HCT116 (cell line): Measurements from ENCODE around the gene CAMK1D.
A peak's percentile ranks its signal among the peaks of the same experiment; 100 is the strongest.

Source experiments
- EGR1 ChIP-seq: IDR thresholded peaks from 2 replicates; pipeline ENCODE4 v1.6.1; 2012; ENCODE audit warnings: low read depth
- ELF1 ChIP-seq: IDR thresholded peaks from 2 replicates; pipeline ENCODE4 v1.6.1; 2012; ENCODE audit warnings: low read depth, borderline replicate concordance
- EZH2 ChIP-seq: fragments of 200-600 bp; sonication (generic); IDR thresholded peaks from 2 replicates; pipeline ENCODE4 v1.6.1; 2017; ENCODE audit warnings: antibody characterized with exemption, mixed run types
- POLR2A ChIP-seq: IDR thresholded peaks from 2 replicates; pipeline ENCODE4 v1.7.0; 2011; ENCODE audit warnings: borderline replicate concordance; ENCODE audit not compliant: insufficient read depth, insufficient read length; ENCODE audit errors: extremely low read depth
- POLR2AphosphoS5 ChIP-seq: IDR thresholded peaks from 2 replicates; pipeline ENCODE4 v1.6.1; 2011; ENCODE audit warnings: mild to moderate bottlenecking, low read depth, low read length, moderate library complexity
- SRF ChIP-seq: IDR thresholded peaks from 2 replicates; pipeline ENCODE4 v1.6.1; 2012; ENCODE audit warnings: low read depth
- TCF7L2 ChIP-seq: IDR thresholded peaks from 2 replicates; pipeline ENCODE4 v1.7.0; 2011; ENCODE audit warnings: borderline replicate concordance, inconsistent platforms; ENCODE audit not compliant: insufficient read depth, insufficient read length; ENCODE audit errors: extremely low read depth
- YY1 ChIP-seq: IDR thresholded peaks from 2 replicates; pipeline ENCODE4 v1.6.1; 2011; ENCODE audit warnings: low read length, low read depth, moderate library complexity, mild to moderate bottlenecking; ENCODE audit not compliant: insufficient replicate concordance; ENCODE audit errors: extremely low read depth
- TF ChIP-seq, protein P1 (sequence below), 3 experiments: fragments of 200-600 bp in 1 of 3; sonication (generic) in 1 of 3; IDR thresholded peaks in 2 of 3; conservative IDR thresholded peaks in 1 of 3; 2 replicates each; pipeline ENCODE4 v1.5.1; 2012 to 2017; ENCODE audit warnings: low read depth in 2 of 3, low read length in 2 of 3, antibody characterized with exemption in 1 of 3, borderline replicate concordance in 1 of 3, control low read depth in 1 of 3, mild to moderate bottlenecking in 1 of 3, mixed read lengths in 1 of 3, mixed run types in 1 of 3, moderate library complexity in 1 of 3; ENCODE audit not compliant: insufficient read depth in 1 of 3
- TF ChIP-seq, protein P2 (sequence below): IDR thresholded peaks from 2 replicates; pipeline ENCODE4 v1.6.1; 2012
- TF ChIP-seq, protein P3 (sequence below): IDR thresholded peaks from 2 replicates; pipeline ENCODE4 v1.6.1; 2011; ENCODE audit warnings: mild to moderate bottlenecking, low read length, moderate library complexity; ENCODE audit not compliant: insufficient replicate concordance; ENCODE audit errors: extremely low read depth
- TF ChIP-seq, protein P4 (sequence below): IDR thresholded peaks from 2 replicates; pipeline ENCODE4 v1.6.1; 2012; ENCODE audit warnings: low read depth

DNA sequence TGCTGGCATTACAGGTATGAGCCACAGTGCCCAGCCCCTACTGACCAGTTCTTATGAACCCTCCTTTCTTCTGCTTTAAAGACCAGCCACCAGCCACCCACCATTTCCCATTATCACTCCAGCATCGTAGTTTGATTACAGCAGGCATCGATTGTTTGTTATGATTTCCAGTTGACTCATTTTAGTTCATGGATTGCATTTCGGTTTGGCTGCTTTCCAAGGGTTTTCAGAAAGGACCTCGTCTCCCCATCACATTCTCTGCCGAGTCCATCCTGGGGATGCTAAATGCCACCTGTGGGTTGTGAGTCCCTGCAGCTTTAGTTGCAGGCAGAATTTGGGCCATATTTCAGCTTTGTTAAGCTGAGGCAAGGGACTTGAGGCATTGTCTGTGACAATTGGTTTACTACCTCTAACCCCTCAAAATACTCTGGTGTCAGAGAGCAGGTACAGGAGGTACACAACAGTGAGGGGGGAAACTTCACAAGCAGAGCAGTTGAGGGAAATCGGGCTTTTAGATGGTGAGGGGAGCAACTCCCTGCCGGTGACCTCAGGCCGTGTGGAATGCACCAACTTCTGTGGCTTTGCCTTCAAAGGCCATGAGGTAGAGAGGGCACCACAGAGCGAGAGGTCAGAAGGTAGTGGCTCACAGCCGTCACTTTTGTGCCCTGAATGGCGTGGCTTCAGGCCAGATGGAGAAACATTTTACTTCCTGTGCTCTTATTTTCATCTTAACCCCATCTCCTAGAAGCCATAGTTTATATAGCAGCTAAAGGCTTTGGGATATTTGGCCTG, 448.3 kb downstream of the CAMK1D start:
- TF ChIP-seq, protein P1, sequence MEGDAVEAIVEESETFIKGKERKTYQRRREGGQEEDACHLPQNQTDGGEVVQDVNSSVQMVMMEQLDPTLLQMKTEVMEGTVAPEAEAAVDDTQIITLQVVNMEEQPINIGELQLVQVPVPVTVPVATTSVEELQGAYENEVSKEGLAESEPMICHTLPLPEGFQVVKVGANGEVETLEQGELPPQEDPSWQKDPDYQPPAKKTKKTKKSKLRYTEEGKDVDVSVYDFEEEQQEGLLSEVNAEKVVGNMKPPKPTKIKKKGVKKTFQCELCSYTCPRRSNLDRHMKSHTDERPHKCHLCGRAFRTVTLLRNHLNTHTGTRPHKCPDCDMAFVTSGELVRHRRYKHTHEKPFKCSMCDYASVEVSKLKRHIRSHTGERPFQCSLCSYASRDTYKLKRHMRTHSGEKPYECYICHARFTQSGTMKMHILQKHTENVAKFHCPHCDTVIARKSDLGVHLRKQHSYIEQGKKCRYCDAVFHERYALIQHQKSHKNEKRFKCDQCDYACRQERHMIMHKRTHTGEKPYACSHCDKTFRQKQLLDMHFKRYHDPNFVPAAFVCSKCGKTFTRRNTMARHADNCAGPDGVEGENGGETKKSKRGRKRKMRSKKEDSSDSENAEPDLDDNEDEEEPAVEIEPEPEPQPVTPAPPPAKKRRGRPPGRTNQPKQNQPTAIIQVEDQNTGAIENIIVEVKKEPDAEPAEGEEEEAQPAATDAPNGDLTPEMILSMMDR (IDR thresholded peaks at IDR 0.05 in 2 of 3, conservative IDR thresholded peaks at IDR 0.05 in 1 of 3; ENCODE audit: borderline replicate concordance in 1 of 3, insufficient read depth in 1 of 3, low read depth in 2 of 3, low read length in 2 of 3), result no peak
- no peak for TF ChIP-seq EGR1
- 0 out of 2 replicates have a peak, but pooled peaks have one; percentile 32 for TF ChIP-seq SRF
- TF ChIP-seq, protein P2, sequence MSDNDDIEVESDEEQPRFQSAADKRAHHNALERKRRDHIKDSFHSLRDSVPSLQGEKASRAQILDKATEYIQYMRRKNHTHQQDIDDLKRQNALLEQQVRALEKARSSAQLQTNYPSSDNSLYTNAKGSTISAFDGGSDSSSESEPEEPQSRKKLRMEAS, result 0 out of 2 replicates have a peak, but pooled peaks have one; percentile 27
- TF ChIP-seq POLR2A, result no peak
- TF ChIP-seq YY1, result no peak
- TF ChIP-seq TCF7L2, result no peak
- TF ChIP-seq, protein P3, sequence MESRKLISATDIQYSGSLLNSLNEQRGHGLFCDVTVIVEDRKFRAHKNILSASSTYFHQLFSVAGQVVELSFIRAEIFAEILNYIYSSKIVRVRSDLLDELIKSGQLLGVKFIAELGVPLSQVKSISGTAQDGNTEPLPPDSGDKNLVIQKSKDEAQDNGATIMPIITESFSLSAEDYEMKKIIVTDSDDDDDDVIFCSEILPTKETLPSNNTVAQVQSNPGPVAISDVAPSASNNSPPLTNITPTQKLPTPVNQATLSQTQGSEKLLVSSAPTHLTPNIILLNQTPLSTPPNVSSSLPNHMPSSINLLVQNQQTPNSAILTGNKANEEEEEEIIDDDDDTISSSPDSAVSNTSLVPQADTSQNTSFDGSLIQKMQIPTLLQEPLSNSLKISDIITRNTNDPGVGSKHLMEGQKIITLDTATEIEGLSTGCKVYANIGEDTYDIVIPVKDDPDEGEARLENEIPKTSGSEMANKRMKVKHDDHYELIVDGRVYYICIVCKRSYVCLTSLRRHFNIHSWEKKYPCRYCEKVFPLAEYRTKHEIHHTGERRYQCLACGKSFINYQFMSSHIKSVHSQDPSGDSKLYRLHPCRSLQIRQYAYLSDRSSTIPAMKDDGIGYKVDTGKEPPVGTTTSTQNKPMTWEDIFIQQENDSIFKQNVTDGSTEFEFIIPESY, result no peak
- no peak for TF ChIP-seq POLR2AphosphoS5
- TF ChIP-seq, protein P4, sequence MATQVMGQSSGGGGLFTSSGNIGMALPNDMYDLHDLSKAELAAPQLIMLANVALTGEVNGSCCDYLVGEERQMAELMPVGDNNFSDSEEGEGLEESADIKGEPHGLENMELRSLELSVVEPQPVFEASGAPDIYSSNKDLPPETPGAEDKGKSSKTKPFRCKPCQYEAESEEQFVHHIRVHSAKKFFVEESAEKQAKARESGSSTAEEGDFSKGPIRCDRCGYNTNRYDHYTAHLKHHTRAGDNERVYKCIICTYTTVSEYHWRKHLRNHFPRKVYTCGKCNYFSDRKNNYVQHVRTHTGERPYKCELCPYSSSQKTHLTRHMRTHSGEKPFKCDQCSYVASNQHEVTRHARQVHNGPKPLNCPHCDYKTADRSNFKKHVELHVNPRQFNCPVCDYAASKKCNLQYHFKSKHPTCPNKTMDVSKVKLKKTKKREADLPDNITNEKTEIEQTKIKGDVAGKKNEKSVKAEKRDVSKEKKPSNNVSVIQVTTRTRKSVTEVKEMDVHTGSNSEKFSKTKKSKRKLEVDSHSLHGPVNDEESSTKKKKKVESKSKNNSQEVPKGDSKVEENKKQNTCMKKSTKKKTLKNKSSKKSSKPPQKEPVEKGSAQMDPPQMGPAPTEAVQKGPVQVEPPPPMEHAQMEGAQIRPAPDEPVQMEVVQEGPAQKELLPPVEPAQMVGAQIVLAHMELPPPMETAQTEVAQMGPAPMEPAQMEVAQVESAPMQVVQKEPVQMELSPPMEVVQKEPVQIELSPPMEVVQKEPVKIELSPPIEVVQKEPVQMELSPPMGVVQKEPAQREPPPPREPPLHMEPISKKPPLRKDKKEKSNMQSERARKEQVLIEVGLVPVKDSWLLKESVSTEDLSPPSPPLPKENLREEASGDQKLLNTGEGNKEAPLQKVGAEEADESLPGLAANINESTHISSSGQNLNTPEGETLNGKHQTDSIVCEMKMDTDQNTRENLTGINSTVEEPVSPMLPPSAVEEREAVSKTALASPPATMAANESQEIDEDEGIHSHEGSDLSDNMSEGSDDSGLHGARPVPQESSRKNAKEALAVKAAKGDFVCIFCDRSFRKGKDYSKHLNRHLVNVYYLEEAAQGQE, result no peak
- TF ChIP-seq EZH2, result no peak
- no peak for TF ChIP-seq ELF1
